G401.6 (cell line): Measurements from ENCODE around the gene FOXK2.

Experiments
- FAIRE-seq: peaks from 2 replicates; lab custom pipeline; 2012; peaks lifted over from hg19 to GRCh38; lab: Jason Lieb, UNC

Gene FOXK2

GRCh38 chr17:82518826-82519810 lies at the start of gene FOXK2:
FOXK2 (plus strand) TSS chr17:82519732; CDS start chr17:82519889, 157 bp downstream.
- FAIRE-seq = no peak

- no peak for FAIRE-seq
These were observed 49.5 kb upstream of the FOXK2 start for GRCh38 chr17:82470065-82470464.

- no peak for FAIRE-seq
These were observed 45.1 kb upstream of the FOXK2 start for GRCh38 chr17:82474223-82475010.

GRCh38 chr17:82475458-82475857 lies 44.1 kb upstream of the FOXK2 start:
- no peak for FAIRE-seq

GRCh38 chr17:82477934-82478333 lies 41.6 kb upstream of the FOXK2 start:
- no peak for FAIRE-seq

GRCh38 chr17:82479602-82480001 lies 39.9 kb upstream of the FOXK2 start:
- no peak for FAIRE-seq

- no peak for FAIRE-seq
These were observed 39.2 kb upstream of the FOXK2 start for GRCh38 chr17:82480318-82480717.

- FAIRE-seq = no peak
These were observed 36.3 kb upstream of the FOXK2 start for GRCh38 chr17:82483204-82483660.

GRCh38 chr17:82483836-82484235 lies 35.7 kb upstream of the FOXK2 start:
- FAIRE-seq = no peak

- FAIRE-seq = no peak
These were observed 33.1 kb upstream of the FOXK2 start for GRCh38 chr17:82486231-82487094.

- no peak for FAIRE-seq
These were observed 31.6 kb upstream of the FOXK2 start for GRCh38 chr17:82487910-82488309.

- no peak for FAIRE-seq
These were observed 30.4 kb upstream of the FOXK2 start for GRCh38 chr17:82489117-82489516.

GRCh38 chr17:82489851-82490511 lies 29.6 kb upstream of the FOXK2 start:
- no peak for FAIRE-seq

- no peak for FAIRE-seq
These were observed 28.9 kb upstream of the FOXK2 start for GRCh38 chr17:82490512-82491195.

- no peak for FAIRE-seq
These were observed 28.4 kb upstream of the FOXK2 start for GRCh38 chr17:82491196-82491530.

- no peak for FAIRE-seq
These were observed 28.0 kb upstream of the FOXK2 start for GRCh38 chr17:82491533-82491932.

GRCh38 chr17:82492643-82493225 lies 26.8 kb upstream of the FOXK2 start:
- FAIRE-seq = no peak

GRCh38 chr17:82493226-82493781 lies 26.2 kb upstream of the FOXK2 start:
- FAIRE-seq = no peak

- FAIRE-seq = peak; percentile 98
These were observed 25.1 kb upstream of the FOXK2 start for GRCh38 chr17:82494236-82495055.
